ENCODE measurements around the gene SFMBT1. TPM values are rescaled to one million over a fixed set of nuclear protein-coding genes. Genes with fewer than 3 reads are reported as not detected.
"Not testable (repeated sequence)": the region's sequence is repeated elsewhere in the genome, so short reads cannot be mapped to it uniquely, and the experiment has no call there.

The SFMBT1 gene
- total RNA-seq, 1 donor from 2014 or later: 25.6 TPM

DNA sequence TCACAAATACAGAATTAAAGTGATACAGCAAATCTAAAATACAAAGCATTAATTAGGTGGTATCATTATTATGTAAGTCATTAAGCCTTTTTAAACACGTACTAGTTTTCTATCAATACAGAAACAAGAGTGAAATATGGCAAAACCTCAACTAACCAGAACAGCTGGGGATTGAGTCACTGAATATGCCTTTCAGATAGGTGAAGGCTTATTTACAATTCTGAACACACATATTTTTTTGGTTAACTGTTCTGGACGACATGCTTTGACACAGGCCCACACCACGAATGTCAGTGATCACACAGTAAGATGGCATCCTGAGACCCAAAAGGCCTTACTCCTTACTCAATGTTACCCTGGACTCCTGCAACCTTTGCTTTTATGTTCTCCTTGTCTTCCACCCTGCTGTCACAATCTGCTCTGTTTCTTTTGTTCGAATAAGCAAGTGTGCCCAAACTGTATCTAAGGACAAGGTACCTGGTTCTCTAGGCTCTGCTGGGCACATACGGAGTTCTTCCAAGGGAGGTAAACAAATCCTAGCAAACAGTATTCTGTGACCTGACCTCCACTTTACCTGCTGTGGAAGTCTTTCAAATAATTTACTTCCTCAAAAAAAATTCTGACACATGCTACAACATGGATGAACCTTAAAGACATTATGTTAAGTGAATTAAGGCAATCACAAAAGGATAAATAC, 7.0 kb downstream of the SFMBT1 start:
- DNase-seq: no peak

DNA sequence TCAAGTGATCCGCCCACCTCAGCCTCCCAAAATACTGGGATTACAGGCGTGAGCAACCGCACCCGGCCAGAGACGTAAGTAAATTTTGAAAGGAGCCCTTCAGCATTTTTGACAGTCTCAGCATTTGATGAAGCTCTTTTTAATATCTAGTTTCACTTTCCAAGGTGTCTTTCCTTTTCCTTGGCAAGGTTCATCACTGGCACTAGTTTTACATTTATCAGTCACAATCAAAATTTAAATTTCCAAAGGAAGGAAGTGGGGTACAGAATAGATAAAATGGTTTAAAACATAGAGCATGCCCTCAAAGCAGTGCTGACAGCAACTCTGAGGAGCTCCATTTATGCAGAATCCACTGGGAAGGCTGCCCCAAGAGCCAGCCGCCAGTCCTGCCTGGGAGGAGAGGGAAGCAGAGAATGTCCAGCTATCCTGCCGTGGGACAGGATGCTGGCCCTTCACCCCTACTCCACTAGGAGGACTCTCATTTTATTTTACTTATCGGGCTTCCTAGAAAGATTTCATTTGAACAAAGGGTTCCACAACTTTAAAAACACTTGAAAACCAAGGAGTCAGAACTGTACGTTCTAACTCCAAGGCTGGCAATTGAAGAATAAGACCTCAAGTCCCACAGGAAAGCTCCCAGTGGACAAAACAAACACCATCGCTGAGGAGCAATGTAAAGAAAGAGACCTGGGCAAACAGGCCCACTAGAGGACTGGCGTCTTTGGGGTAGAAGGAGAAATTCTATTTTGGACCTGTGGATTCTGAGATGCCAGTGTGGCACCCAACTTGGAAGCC, 9.9 kb downstream of the SFMBT1 start:
- DNase-seq: no peak

DNA sequence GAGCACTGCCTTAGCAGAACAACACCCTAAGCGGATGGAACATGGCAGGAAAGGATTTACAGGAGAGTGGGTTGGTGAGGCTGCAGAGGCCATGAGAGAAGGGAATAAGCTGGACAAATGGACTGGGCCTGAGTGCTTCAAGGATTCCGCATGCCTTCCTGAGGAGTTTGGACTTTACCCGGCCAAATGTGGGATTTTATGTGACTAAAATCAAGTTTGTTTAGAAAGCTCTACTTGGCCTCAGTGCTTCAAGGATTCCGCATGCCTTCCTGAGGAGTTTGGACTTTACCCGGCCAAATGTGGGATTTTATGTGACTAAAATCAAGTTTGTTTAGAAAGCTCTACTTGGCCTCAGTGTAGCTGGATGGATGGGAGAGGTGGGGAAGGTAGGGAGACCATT, 10.9 kb downstream of the SFMBT1 start:
- not testable (repeated sequence) for DNase-seq

DNA sequence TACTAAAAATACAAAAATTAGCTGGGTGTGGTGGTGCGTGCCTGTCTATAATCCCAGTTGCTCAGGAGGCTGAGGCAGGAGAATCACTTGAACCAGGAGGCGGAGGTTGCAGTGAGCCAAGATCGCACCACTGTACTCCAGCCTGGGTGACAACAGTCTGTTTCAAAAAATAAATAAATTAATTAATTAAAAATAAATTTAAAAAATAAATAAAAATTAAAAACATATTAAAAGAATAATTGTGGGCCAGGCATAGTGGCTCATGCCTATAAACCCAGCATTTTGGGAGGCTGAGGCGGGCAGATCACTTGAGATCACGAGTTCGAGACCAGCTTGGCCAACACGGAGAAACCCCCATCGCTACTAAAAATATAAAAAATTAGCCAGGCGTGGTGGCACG, 11.5 kb downstream of the SFMBT1 start:
- not testable (repeated sequence) for DNase-seq

DNA sequence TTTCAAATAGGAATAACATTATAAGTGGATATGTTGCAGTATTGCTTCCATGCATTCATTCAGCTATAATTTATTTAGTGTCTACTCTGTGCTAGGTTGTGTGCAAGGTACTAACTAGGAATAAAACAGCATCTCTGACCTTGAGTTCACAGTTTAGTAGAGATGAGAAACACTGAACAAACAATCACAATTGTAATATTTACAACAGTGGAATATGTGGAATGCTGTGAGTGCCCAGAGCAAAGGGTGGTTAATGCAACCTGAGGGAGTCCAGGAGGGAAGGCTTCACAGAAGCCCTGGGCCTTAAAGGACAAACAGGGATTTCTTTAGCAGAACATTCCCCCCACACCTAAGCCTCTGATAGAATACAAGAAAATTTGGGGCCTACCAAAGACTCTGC, 13.3 kb downstream of the SFMBT1 start:
- no peak for DNase-seq

DNA sequence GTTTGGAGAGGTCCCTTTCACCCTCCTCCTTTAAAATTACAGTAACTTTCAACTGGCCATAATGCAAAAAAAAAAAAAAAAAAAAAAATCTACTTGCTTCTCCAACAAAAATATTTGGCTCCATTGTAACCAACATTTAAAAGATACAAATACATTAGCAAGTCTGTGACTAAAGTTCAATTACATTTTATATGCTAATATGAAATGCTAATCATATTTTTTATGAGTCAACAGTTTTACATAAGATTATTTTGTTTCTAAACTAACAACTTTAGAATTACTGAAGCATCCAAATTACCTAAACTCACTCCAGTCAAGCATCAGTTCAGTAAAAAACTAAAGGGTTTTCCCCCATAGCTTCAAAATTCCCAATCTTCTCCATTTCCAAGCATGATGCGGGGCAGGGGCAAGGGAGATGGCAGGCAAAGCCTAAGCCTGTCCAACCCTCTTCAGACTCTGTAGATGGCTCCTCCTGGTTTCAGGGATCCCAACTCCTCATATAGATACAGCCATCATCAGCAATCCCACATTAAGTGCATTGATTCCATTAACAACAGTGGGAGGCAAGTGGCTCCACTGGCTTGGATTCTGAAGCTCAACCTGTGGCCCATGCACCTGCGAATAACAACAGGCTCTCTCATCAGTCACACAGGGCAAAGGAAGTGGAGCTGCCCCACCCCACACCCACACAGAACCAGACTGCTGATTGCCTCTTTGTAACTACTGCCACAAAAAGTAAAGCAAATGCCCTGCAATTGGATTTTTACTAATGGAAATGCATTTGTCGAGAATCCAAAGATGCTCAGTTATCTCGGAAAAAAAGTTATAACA, 15.0 kb downstream of the SFMBT1 start:
- no peak for DNase-seq

DNA sequence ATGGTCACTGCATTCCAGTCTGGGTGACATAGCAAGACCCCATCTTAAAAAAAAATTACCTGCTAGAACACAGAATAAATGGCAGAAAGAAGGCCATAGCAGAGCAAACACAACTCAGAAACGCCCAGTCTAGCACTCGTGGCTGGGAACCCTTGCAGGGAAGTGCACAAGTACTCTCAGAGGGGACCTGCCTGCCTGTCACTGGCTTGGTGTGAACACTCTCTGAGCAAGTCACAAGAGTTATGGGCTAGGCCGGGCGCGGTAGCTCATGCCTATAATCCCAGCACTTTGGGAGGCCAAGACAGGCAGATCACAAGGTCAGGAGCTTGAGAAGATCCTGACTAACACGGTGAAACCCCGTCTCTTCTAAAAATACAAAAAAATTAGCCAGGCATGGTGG, 17.2 kb downstream of the SFMBT1 start:
- no peak for DNase-seq

DNA sequence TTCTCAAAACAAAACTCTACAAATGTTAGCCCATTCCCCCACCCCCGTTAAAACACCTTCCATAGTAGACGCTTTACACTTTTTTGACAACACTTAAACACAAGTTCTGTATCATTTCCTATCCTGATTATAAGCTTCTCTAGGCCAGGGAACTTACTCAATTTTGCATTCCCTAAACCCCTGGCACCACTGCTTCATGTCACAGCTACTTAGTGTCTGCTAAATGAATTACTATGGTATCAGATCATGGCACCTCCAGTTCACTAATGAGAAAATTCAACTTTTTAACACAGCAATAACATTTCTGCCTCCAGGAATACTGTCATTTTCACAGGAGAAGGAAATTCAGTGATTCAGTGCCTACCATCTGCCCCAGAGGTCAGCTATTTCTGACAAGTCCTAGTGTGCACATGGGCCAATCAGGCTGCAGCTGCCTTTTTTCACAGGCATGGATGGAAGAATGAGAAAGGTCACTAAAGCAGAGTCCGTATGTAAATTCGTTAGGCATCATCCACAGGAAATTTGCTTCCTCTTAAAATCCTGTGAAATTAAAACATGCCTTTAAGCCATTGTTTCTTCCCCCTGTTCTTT, 18.5 kb downstream of the SFMBT1 start:
- DNase-seq: no peak

DNA sequence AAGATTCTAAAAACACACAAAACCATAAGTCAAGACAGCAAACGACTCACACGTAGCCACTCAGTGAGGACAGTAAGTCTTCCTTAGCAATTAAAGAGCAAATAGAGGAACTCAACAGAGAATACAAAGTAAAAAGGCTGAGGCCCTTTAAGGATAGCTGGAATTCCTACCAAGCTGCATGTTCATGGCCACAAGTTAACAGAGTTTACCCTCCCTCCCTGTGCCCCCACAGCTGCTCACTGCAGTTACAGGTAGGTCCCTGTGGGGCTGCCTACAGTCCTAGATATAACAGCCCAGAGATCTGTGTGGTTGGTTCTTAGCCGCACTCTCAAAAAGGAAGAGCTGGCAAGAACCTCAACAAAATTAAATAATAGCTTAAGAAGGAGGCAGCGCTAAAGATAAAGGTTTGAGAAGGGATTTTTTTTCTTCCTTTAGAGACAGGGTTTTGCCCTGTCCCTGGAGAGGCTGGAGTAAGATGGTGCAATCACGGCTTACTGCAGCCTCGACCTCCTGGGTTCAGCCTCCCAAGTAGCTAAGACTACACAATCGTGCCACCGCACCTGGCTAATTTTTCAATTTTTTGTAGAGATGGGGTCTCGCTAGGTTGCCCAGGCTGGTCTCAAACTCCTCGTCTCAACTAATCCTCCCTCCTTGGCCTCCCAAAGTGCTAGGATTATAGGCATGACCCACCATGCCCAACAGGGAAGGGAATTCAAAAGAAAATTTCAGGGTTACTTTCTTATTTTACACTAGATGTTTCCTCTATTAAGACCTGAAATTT, 19.3 kb downstream of the SFMBT1 start:
- DNase-seq: no peak

DNA sequence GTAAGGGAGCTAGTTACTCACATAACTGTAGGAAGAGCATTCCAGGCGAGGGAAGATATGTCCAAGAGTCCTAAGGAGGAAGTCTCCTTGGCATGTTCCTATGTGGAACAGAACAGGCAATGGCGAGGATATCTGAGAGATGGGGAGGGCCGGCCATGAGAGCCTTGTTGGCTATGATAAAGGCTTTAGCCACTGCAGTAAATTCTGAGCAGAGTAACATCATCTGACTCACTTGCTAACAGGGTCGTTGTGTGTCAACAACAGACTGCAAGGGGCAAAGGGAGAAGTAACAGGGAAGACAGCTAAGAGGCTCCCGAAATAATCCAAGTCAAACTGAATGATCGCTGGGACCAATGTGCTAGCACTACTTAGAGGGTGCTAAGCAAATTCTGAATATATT, 21.6 kb downstream of the SFMBT1 start:
- no peak for DNase-seq

DNA sequence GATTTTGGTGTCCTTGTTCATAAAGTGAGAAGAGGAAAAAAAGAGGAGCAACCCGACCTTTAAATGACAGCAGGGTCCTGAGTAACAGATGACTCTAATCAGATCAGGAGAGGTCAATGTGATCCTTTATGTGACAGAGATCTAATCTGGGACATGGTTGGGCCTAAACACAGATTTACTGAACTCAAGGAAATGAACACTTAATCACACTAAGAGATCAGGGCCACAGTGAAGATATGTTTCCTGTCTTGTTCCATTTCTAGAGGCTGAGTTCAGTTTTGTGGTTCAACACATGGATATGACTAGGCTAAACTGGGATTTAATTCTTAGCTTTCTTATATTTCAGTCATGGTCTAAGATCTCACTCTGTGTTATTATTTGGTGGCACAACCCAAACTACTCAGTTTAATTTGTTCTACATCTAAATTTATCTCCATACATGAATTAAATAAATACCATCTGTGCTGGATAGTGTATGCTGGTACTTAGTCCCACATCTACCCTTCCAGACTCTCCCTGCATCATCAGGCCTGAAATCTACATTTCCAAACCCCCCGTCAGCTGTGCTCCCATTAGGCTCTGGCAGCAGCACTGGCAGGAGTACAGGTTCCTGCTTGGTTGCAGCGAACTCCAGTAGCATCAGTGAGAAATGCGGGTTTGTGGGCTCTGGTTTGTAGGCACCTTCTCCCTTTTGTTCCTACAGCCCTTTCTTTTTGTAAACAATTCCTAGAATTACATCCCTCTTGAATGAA, 22.6 kb downstream of the SFMBT1 start:
- DNase-seq: no peak

DNA sequence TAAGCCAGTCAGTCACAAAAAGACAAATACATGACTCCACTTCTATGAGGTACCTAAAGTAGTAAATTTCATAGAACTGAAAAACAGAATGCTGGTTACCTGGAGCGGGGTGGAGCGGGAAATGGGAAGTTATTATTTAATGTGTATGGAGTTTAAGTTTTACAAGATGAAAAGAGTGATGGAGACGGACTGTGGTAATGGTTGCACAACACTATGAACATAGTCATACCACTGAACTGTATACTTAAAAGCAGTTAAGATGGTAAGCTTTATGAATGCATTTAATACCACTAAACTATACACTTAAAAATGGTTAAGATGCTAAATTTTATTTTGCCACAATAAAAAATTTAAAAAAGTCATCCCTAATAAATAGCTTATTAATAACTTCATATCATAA, 23.2 kb downstream of the SFMBT1 start:
- no peak for DNase-seq

DNA sequence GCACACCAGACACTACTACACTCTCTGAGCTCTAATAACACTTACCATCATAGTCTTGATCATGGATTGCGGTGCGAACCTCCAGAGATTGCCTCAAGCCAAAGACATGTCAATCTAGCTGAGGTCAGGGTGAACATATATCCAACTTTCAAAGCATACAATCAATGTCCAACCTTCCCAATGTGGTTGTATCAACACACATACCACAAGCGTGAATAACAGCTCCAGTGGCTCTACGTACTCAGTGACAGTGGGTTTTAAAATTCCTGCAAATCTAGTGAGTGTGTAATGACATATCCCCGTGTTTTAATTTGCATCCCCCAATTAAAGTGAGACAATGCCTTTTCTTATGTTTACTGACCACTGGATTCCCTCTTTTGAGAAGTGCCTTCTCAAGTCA, 29.6 kb downstream of the SFMBT1 start:
- DNase-seq: no peak

DNA sequence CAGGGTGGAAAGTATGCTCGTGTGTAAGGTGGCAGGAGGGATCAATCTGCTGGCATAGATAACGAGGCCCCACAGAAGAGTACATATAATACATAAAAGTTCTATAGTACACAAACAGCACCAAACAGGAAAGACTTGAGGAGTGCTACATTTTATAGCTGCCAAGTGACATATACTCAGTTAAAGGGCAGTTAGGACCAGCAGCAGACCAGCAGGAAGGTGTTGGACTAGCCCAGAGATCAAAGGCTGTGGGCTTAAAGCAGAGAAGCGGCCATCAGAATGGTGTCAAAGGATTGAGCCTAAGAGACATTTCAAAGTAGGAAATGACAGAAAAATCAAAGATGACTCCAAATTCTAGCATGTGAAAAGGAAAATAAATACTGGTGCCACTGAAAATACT, 34.5 kb downstream of the SFMBT1 start:
- DNase-seq: no peak

DNA sequence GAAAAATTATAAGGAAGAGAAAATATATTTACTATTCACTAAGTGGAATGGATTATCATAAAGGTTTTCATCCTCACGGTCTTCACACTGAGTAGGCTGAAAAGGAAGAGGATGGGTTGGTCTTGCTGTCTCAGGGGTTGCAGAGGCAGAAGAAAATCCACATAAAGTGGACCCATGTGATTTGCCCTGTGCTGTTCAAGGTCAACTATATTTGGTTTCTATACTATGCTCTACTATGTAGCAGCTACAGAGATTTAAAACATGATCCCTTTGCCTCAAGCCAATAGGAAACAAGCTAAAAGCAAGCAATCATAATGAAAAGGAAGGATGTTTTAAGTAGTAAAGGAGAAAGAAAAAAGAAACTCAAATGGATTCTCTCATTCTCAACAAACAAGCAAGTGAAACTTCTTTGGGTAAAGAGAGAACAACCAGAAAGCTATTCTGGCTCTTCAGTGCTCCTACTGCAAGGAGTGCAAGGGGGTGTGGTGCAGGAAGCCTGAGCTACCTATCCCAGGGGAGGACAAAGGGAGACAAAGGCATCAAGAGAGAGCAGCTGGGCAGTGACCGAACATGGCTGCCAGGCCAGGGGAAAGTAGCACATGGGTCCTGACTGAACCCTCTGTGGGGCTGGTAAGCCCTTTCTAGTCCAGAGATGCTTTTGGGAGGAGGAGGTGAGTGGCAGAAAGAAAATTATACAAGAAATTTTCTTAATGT, 35.9 kb downstream of the SFMBT1 start:
- DNase-seq: no peak

DNA sequence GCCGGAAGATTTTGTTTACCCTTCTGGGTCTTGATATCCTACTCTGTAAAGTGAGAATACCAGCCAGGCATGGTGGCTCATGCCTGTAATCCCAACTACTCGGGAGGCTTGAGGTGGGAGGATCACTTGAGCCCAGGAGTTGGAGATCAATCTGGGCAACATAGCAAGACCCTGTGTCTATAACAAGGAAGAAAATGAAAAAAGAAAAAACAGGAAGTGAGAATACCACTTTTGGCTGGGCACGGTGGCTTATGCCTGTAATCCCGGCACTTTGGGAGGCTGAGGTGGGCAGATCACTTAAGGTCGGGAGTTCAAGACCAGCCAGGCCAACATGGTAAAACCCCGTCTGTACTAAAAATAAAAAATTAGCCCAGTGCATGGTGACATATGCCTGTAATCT, 36.9 kb downstream of the SFMBT1 start:
- no peak for DNase-seq

DNA sequence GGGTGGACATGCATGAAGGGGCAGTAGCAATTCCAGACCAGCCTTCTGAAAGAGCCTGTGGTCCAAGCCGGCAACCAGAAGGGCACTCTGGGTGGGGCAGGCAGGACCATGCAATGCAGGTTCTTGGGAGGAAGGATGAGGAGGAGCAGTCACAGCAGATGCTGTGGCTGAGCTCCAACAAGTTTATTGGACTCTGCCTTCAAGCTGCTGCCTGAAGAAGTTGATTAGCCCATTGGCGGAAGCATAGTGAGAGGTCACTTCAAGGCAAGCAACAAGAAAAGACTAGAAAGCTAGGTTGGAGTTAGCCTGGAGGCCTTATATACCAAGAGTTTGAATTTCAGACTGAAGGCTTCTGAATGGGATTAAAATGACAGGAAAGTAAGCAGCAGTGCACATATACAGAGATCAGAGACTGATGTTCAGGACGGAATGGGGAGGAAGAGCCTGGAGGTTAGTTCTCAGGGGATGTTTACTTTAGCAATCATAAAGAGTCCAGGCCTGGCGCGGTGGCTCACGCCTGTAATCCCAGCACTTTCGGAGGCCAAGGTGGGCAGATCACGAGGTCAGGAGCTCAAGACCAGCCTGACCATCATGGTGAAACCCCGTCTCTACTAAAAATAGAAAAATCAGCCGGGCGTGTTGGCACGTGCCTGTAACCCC, 39.9 kb downstream of the SFMBT1 start:
- DNase-seq: no peak

DNA sequence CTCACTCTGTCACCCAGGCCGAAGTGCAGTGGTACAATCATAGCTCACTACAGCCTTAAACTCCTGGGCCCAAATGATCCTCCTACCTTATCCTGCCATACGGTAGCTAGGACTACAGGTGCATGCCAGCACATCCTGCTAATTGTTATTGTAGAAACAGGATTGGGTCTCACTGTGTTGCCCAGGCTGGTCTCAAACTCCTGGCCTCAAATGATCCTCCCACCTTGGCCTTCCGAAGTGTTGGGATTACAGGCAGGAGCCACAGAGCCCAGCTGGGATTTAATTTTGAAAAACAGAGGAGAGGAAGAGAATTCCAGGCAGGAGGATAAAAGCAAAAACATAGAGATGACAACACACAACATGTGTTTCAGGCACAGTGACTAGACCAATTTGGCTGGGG, 40.5 kb downstream of the SFMBT1 start:
- DNase-seq: no peak

DNA sequence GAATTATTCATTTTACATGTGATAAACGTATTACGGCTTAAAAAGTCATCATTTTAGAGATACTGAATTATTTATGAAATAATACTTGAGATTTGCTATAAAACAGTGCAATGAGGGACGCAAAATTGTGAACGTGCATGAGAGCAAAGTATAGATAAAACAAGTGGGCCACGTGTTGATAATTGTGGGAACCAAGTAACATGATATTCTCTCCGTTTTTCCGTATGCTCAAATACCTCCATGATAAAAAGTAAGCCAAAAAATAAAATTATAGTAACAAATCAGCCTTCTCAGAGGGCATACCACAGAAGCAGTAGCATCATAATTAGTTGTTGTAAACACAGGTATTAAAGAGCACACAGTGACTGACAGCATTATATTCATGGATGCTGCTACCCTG, 42.6 kb downstream of the SFMBT1 start:
- DNase-seq: no peak
